AG09309 (cell line): ENCODE measurements around the gene NUP153.
"Not testable (repeated sequence)": the region's sequence is repeated elsewhere in the genome, so short reads cannot be mapped to it uniquely, and the experiment has no call there.

ENCODE experiments used
- DNase-seq: peaks from one replicate; pipeline ENCODE4 v3.0.0-alpha.2; 2010; ENCODE audit warnings: low read depth
- H3K4me3 ChIP-seq: 2 replicates; pipeline ENCODE4 v1.5.1; 2011; ENCODE audit warnings: mild to moderate bottlenecking, low read depth, low read length, moderate library complexity; ENCODE audit not compliant: control insufficient read depth
- CTCF ChIP-seq: IDR thresholded peaks from 2 replicates; pipeline ENCODE4 v1.5.1; 2011; ENCODE audit warnings: mild to moderate bottlenecking, low read depth, low read length, inconsistent platforms; ENCODE audit not compliant: insufficient read depth, control insufficient read depth; ENCODE audit errors: missing control alignments

The NUP153 gene

GRCh38 chr6:17737704-17738252, 31.1 kb upstream of the NUP153 start:
- no peak for TF ChIP-seq CTCF
- no peak overlapping the region for H3K4me3 ChIP-seq
- DNase-seq: no peak

- not testable (repeated sequence) for DNase-seq, H3K4me3 ChIP-seq
These were observed 28.6 kb upstream of the NUP153 start for GRCh38 chr6:17735311-17735710.

- no peak for DNase-seq
- TF ChIP-seq CTCF: no peak
- no peak overlapping the region for H3K4me3 ChIP-seq
These were observed 23.5 kb upstream of the NUP153 start for GRCh38 chr6:17730078-17730704.

GRCh38 chr6:17729223-17730077, 22.7 kb upstream of the NUP153 start:
- no peak for DNase-seq
- TF ChIP-seq CTCF: no peak
- no peak overlapping the region for H3K4me3 ChIP-seq

GRCh38 chr6:17728551-17729222, 22.0 kb upstream of the NUP153 start:
- TF ChIP-seq CTCF: no peak
- DNase-seq: no peak
- no peak overlapping the region for H3K4me3 ChIP-seq

GRCh38 chr6:17725083-17725482, 18.4 kb upstream of the NUP153 start:
- no peak for DNase-seq
- TF ChIP-seq CTCF: no peak
- no peak overlapping the region for H3K4me3 ChIP-seq
